GM12878 (cell line): ENCODE measurements around the gene VAT1. TPM values are rescaled to one million over a fixed set of nuclear protein-coding genes. Genes with fewer than 3 reads are reported as not detected.

Source experiments
- polyA plus RNA-seq, 11 experiments: library from polyadenylated mRNA; depleted of rRNA in 4 of 11; unstranded in 6 of 11; stranded (reverse) in 5 of 11; fragments of >200 nt; fragmentation: Nextera tagmentation in 4 of 11; fragmentation: Illumina TruSeq in 1 of 11; extraction: Ambion mirVana in 4 of 11; extraction: Trizol in 1 of 11; gene quantifications; 1 replicate in 1 of 11; 2 replicates in 10 of 11; pipeline versions ENCODE4 v1.2.1 to v1.2.3, GENCODE V29; 2011 to 2016; ENCODE audit warnings: inconsistent platforms in 2 of 11, missing spikeins in 2 of 11, low read depth in 1 of 11
- total RNA-seq, 4 experiments: library from RNA; depleted of rRNA in 3 of 4; stranded (reverse); fragments of >200 nt in 3 of 4; fragmentation: Illumina TruSeq in 1 of 4; extraction: Trizol in 1 of 4; gene quantifications; 2 replicates each; pipeline versions ENCODE4 v1.2.1 to v1.2.3, GENCODE V29; 2013 to 2021

Gene VAT1
- total and polyA plus RNA-seq, 10 of the 15 experiments (the other 5 are each of a cell fraction or from before 2014, with no cell fraction given), result 5.0 to 19.8 (median 8.2) TPM

Other genes with a start within 250 kb of the VAT1 start
Only the 7 nearest of the 20 such genes appear.
- 37.5 and 39.0 TPM in 2 replicates for gene AARSD1, start 57.9 kb downstream of the VAT1 start, total RNA-seq (2014; rRNA removed)
- gene AARSD1, start 57.9 kb downstream of the VAT1 start, total RNA-seq (2014; rRNA removed; fragmentation: Illumina TruSeq; extraction: Trizol), result 41.7 and 42.3 TPM in 2 replicates
- gene AARSD1, start 57.9 kb downstream of the VAT1 start, total RNA-seq (2021), result 38.6 and 41.7 TPM in 2 replicates
- gene AARSD1, start 57.9 kb downstream of the VAT1 start, polyA plus RNA-seq (2011; rRNA removed), result 54.5 and 59.6 TPM in 2 replicates
- gene AARSD1, start 57.9 kb downstream of the VAT1 start, polyA plus RNA-seq (2014; fragmentation: Illumina TruSeq; extraction: Trizol), result 42.2 and 52.1 TPM in 2 replicates
- gene AARSD1, start 57.9 kb downstream of the VAT1 start, polyA plus RNA-seq (2014; fragmentation: Nextera tagmentation; extraction: Ambion mirVana), result 10 to 100 TPM; 32.2 to 53.6 TPM
- 54.6 and 58.6 TPM in 2 replicates for gene AARSD1, start 57.9 kb downstream of the VAT1 start, polyA plus RNA-seq (2014; rRNA removed)
- gene AARSD1, start 57.9 kb downstream of the VAT1 start, polyA plus RNA-seq (2016; fragmentation: Nextera tagmentation; extraction: Ambion mirVana), result 10 to 100 TPM; 84.1 to 86.2 TPM
- gene PTGES3L, start 42.3 kb downstream of the VAT1 start, total RNA-seq (2014; rRNA removed), result 0.11 and 0.38 TPM in 2 replicates
- 0.40 and 0.46 TPM in 2 replicates for gene PTGES3L, start 42.3 kb downstream of the VAT1 start, total RNA-seq (2014; rRNA removed; fragmentation: Illumina TruSeq; extraction: Trizol)
- 0.51 and 0.62 TPM in 2 replicates for gene PTGES3L, start 42.3 kb downstream of the VAT1 start, total RNA-seq (2021)
- 1.6 and 1.8 TPM in 2 replicates for gene PTGES3L, start 42.3 kb downstream of the VAT1 start, polyA plus RNA-seq (2011; rRNA removed)
- 0.68 and 0.73 TPM in 2 replicates for gene PTGES3L, start 42.3 kb downstream of the VAT1 start, polyA plus RNA-seq (2014; fragmentation: Illumina TruSeq; extraction: Trizol)
- gene PTGES3L, start 42.3 kb downstream of the VAT1 start, polyA plus RNA-seq (2014; fragmentation: Nextera tagmentation; extraction: Ambion mirVana), result 1 to 10 TPM in 1 of 2 experiments, under 1 TPM in 1; 0.58 to 1.3 TPM
- 0.94 and 1.3 TPM in 2 replicates for gene PTGES3L, start 42.3 kb downstream of the VAT1 start, polyA plus RNA-seq (2014; rRNA removed)
- gene PTGES3L, start 42.3 kb downstream of the VAT1 start, polyA plus RNA-seq (2016; fragmentation: Nextera tagmentation; extraction: Ambion mirVana), result 1 to 10 TPM; 1.9 to 2.3 TPM
- 8.1 and 8.3 TPM in 2 replicates for gene RUNDC1, start 41.8 kb downstream of the VAT1 start, total RNA-seq (2014; rRNA removed)
- gene RUNDC1, start 41.8 kb downstream of the VAT1 start, total RNA-seq (2014; rRNA removed; fragmentation: Illumina TruSeq; extraction: Trizol), result 5.7 and 5.9 TPM in 2 replicates
- 9.0 and 9.5 TPM in 2 replicates for gene RUNDC1, start 41.8 kb downstream of the VAT1 start, total RNA-seq (2021)
- 10.7 and 15.6 TPM in 2 replicates for gene RUNDC1, start 41.8 kb downstream of the VAT1 start, polyA plus RNA-seq (2011; rRNA removed)
- gene RUNDC1, start 41.8 kb downstream of the VAT1 start, polyA plus RNA-seq (2014; fragmentation: Illumina TruSeq; extraction: Trizol), result 6.1 and 8.2 TPM in 2 replicates
- gene RUNDC1, start 41.8 kb downstream of the VAT1 start, polyA plus RNA-seq (2014; fragmentation: Nextera tagmentation; extraction: Ambion mirVana), result 1 to 10 TPM; 2.9 to 3.0 TPM
- 7.1 and 7.2 TPM in 2 replicates for gene RUNDC1, start 41.8 kb downstream of the VAT1 start, polyA plus RNA-seq (2014; rRNA removed)
- gene RUNDC1, start 41.8 kb downstream of the VAT1 start, polyA plus RNA-seq (2016; fragmentation: Nextera tagmentation; extraction: Ambion mirVana), result 1 to 10 TPM; 8.7 to 9.6 TPM
- 2,683 and 2,694 TPM in 2 replicates for gene RPL27, start 24.0 kb downstream of the VAT1 start, total RNA-seq (2014; rRNA removed)
- 3,457 and 3,568 TPM in 2 replicates for gene RPL27, start 24.0 kb downstream of the VAT1 start, total RNA-seq (2014; rRNA removed; fragmentation: Illumina TruSeq; extraction: Trizol)
- gene RPL27, start 24.0 kb downstream of the VAT1 start, total RNA-seq (2021), result 1,748 and 1,834 TPM in 2 replicates
- gene RPL27, start 24.0 kb downstream of the VAT1 start, polyA plus RNA-seq (2011; rRNA removed), result 5,833 and 6,934 TPM in 2 replicates
- gene RPL27, start 24.0 kb downstream of the VAT1 start, polyA plus RNA-seq (2014; fragmentation: Illumina TruSeq; extraction: Trizol), result 5,212 and 5,530 TPM in 2 replicates
- 1,000 to 10,000 TPM; 4,376 to 4,686 TPM for gene RPL27, start 24.0 kb downstream of the VAT1 start, polyA plus RNA-seq (2014; fragmentation: Nextera tagmentation; extraction: Ambion mirVana)
- 3,489 and 4,101 TPM in 2 replicates for gene RPL27, start 24.0 kb downstream of the VAT1 start, polyA plus RNA-seq (2014; rRNA removed)
- 1,000 to 10,000 TPM; 2,215 to 2,394 TPM for gene RPL27, start 24.0 kb downstream of the VAT1 start, polyA plus RNA-seq (2016; fragmentation: Nextera tagmentation; extraction: Ambion mirVana)
- 80.0 and 81.1 TPM in 2 replicates for gene IFI35, start 15.6 kb downstream of the VAT1 start, total RNA-seq (2014; rRNA removed)
- 30.7 and 35.5 TPM in 2 replicates for gene IFI35, start 15.6 kb downstream of the VAT1 start, total RNA-seq (2014; rRNA removed; fragmentation: Illumina TruSeq; extraction: Trizol)
- 61.3 and 63.8 TPM in 2 replicates for gene IFI35, start 15.6 kb downstream of the VAT1 start, total RNA-seq (2021)
- gene IFI35, start 15.6 kb downstream of the VAT1 start, polyA plus RNA-seq (2011; rRNA removed), result 50.9 and 66.8 TPM in 2 replicates
- gene IFI35, start 15.6 kb downstream of the VAT1 start, polyA plus RNA-seq (2014; fragmentation: Illumina TruSeq; extraction: Trizol), result 25.6 and 57.7 TPM in 2 replicates
- 10 to 100 TPM; 18.4 to 24.4 TPM for gene IFI35, start 15.6 kb downstream of the VAT1 start, polyA plus RNA-seq (2014; fragmentation: Nextera tagmentation; extraction: Ambion mirVana)
- gene IFI35, start 15.6 kb downstream of the VAT1 start, polyA plus RNA-seq (2014; rRNA removed), result 69.8 and 81.6 TPM in 2 replicates
- 10 to 100 TPM; 82.9 to 92.2 TPM for gene IFI35, start 15.6 kb downstream of the VAT1 start, polyA plus RNA-seq (2016; fragmentation: Nextera tagmentation; extraction: Ambion mirVana)
- gene RND2, start 2.8 kb upstream of the VAT1 start, total RNA-seq (2014; rRNA removed), result not detected in 2 replicates
- not detected in 2 replicates for gene RND2, start 2.8 kb upstream of the VAT1 start, total RNA-seq (2014; rRNA removed; fragmentation: Illumina TruSeq; extraction: Trizol)
- not detected in 2 replicates for gene RND2, start 2.8 kb upstream of the VAT1 start, total RNA-seq (2021)
- gene RND2, start 2.8 kb upstream of the VAT1 start, polyA plus RNA-seq (2011; rRNA removed), result 0.01 and 0.03 TPM in 2 replicates
- 0.01 TPM in 1 of 2 replicates, not detected in the other for gene RND2, start 2.8 kb upstream of the VAT1 start, polyA plus RNA-seq (2014; fragmentation: Illumina TruSeq; extraction: Trizol)
- gene RND2, start 2.8 kb upstream of the VAT1 start, polyA plus RNA-seq (2014; fragmentation: Nextera tagmentation; extraction: Ambion mirVana), result not detected
- 0.03 TPM in 1 of 2 replicates, not detected in the other for gene RND2, start 2.8 kb upstream of the VAT1 start, polyA plus RNA-seq (2014; rRNA removed)
- gene RND2, start 2.8 kb upstream of the VAT1 start, polyA plus RNA-seq (2016; fragmentation: Nextera tagmentation; extraction: Ambion mirVana), result under 1 TPM; 0.04 to 0.05 TPM
- gene BRCA1, start 103.0 kb upstream of the VAT1 start, total RNA-seq (2014; rRNA removed), result 51.8 and 54.4 TPM in 2 replicates
- gene BRCA1, start 103.0 kb upstream of the VAT1 start, total RNA-seq (2014; rRNA removed; fragmentation: Illumina TruSeq; extraction: Trizol), result 43.1 and 45.7 TPM in 2 replicates
- gene BRCA1, start 103.0 kb upstream of the VAT1 start, total RNA-seq (2021), result 38.7 and 39.5 TPM in 2 replicates
- 43.6 and 56.6 TPM in 2 replicates for gene BRCA1, start 103.0 kb upstream of the VAT1 start, polyA plus RNA-seq (2011; rRNA removed)
- 44.8 and 45.1 TPM in 2 replicates for gene BRCA1, start 103.0 kb upstream of the VAT1 start, polyA plus RNA-seq (2014; fragmentation: Illumina TruSeq; extraction: Trizol)
- gene BRCA1, start 103.0 kb upstream of the VAT1 start, polyA plus RNA-seq (2014; fragmentation: Nextera tagmentation; extraction: Ambion mirVana), result 10 to 100 TPM; 16.8 to 17.4 TPM
- gene BRCA1, start 103.0 kb upstream of the VAT1 start, polyA plus RNA-seq (2014; rRNA removed), result 32.1 and 40.2 TPM in 2 replicates
- 10 to 100 TPM; 54.9 to 71.2 TPM for gene BRCA1, start 103.0 kb upstream of the VAT1 start, polyA plus RNA-seq (2016; fragmentation: Nextera tagmentation; extraction: Ambion mirVana)